ACHN (cell line): ENCODE measurements around the gene TRMT112.
"Not testable (repeated sequence)": the region's sequence is repeated elsewhere in the genome, so short reads cannot be mapped to it uniquely, and the experiment has no call there.

ENCODE experiments used
- DNase-seq: peaks from one replicate; pipeline ENCODE4 v3.0.0-alpha.2; 2015
- in situ Hi-C: cut with HindIII; loops from 2 replicates; pipeline ENCODE4 v1.10.0; 2017; ENCODE audit warnings: low sequenced_read_pairs, low pct_ligation_motif_present, low pct_unique_long_range_greater_than_20kb

TRMT112 gene

GRCh38 chr11:64337538-64338249, 20.3 kb upstream of the TRMT112 start:
- DNase-seq: no peak
- in situ Hi-C loops: no loop called here

- peak; percentile 98 for DNase-seq
- in situ Hi-C loops: no loop called here
Observed at GRCh38 chr11:64334764-64335735, 17.7 kb upstream of the TRMT112 start.

GRCh38 chr11:64333556-64333955, 16.2 kb upstream of the TRMT112 start:
- in situ Hi-C loops: no loop called here

GRCh38 chr11:64331569-64332371, 14.4 kb upstream of the TRMT112 start:
- DNase-seq: peak; percentile 94
- in situ Hi-C loops: no loop called here

More at GRCh38 chr11:64333556-64333955, 16.2 kb upstream of the TRMT112 start:
- DNase-seq: no peak

- in situ Hi-C loops: no loop called here
- no peak for DNase-seq
Observed at GRCh38 chr11:64330888-64331287, 13.5 kb upstream of the TRMT112 start.

- in situ Hi-C loops: no loop called here
- DNase-seq: no peak
Observed at GRCh38 chr11:64327993-64328392, 10.6 kb upstream of the TRMT112 start.

- DNase-seq: no peak
- in situ Hi-C loops: no loop called here
Observed at GRCh38 chr11:64327375-64327774, 10.0 kb upstream of the TRMT112 start.

GRCh38 chr11:64324692-64325469, 7.5 kb upstream of the TRMT112 start:
- in situ Hi-C loops: no loop called here
- no peak for DNase-seq

- DNase-seq, in situ Hi-C loops: not testable (repeated sequence)
Observed at GRCh38 chr11:64323984-64324383, 6.6 kb upstream of the TRMT112 start.

GRCh38 chr11:64323373-64323772, 6.0 kb upstream of the TRMT112 start:
- DNase-seq: no peak
- in situ Hi-C loops: no loop called here

GRCh38 chr11:64322925-64323260, 5.5 kb upstream of the TRMT112 start:
- in situ Hi-C loops: no loop called here
- DNase-seq: no peak

GRCh38 chr11:64321533-64321932, 4.2 kb upstream of the TRMT112 start:
- in situ Hi-C loops: no loop called here
- no peak for DNase-seq

GRCh38 chr11:64321026-64321425, 3.7 kb upstream of the TRMT112 start:
- DNase-seq: no peak
- in situ Hi-C loops: no loop called here

GRCh38 chr11:64320556-64320955, 3.2 kb upstream of the TRMT112 start:
- no peak for DNase-seq
- in situ Hi-C loops: no loop called here

- in situ Hi-C loops: no loop called here
- DNase-seq: no peak
Observed at GRCh38 chr11:64318766-64319761, 1.7 kb upstream of the TRMT112 start.

GRCh38 chr11:64317961-64318765, 804 bp upstream of the TRMT112 start, which contains the start of gene PRDX5:
Gene PRDX5 (plus strand): TSS chr11:64318121. CDS start chr11:64318216, 95 bp downstream.
- in situ Hi-C loops: no loop called here
- DNase-seq: peak; percentile 93
